Esophagus squamous epithelium (tissue), 5 donors: Measurements from ENCODE around the gene NPHP4. TPM values are rescaled to one million over a fixed set of nuclear protein-coding genes. Genes with fewer than 3 reads are reported as not detected.

Experiments used
- DNase-seq: peaks from one replicate; lab custom pipeline; 2025; lab: John Stamatoyannopoulos, UW
- H3K27ac ChIP-seq, 4 donors: fragments of 200-600 bp; sonication (generic); one replicate each; pipeline ENCODE4 v1.5.1; 2016 to 2019; ENCODE audit warnings: mild to moderate bottlenecking in 1 of 4
- H3K27me3 ChIP-seq, 4 donors: fragments of 200-600 bp; sonication (generic); 1 replicate in 3 of 4; 2 replicates in 1 of 4; pipeline versions ENCODE4 v1.5.1 to v1.6.0; 2017 to 2021; ENCODE audit warnings: antibody characterized with exemption in 1 of 4
- H3K36me3 ChIP-seq, 3 donors: fragments of 200-600 bp; sonication (generic); one replicate each; pipeline ENCODE4 v1.5.1; 2016 to 2019
- H3K4me1 ChIP-seq, 3 donors: fragments of 200-600 bp; sonication (generic); one replicate each; pipeline ENCODE4 v1.5.1; 2017 to 2019
- H3K4me3 ChIP-seq, 4 donors: fragments of 200-600 bp; sonication (generic); 1 replicate in 3 of 4; 2 replicates in 1 of 4; pipeline ENCODE4 v1.5.1; 2016 to 2019; ENCODE audit warnings: mild to moderate bottlenecking in 2 of 4, moderate library complexity in 1 of 4
- H3K9me3 ChIP-seq, 3 donors: fragments of 200-600 bp; sonication (generic); one replicate each; pipeline ENCODE4 v1.5.1; 2016 to 2019
- POLR2A ChIP-seq, 4 donors: fragments of 450-650 bp; IDR thresholded peaks; one replicate each; pipeline ENCODE4 v1.6.1; 2017; ENCODE audit warnings: antibody characterized with exemption in 4 of 4, mild to moderate bottlenecking in 4 of 4, moderate library complexity in 3 of 4
- WGBS, 2 donors: methylation state at CpG; one replicate each; pipeline ENCODE4 v1.1.5; 2018; 5-methylcytosine and 5-hydroxymethylcytosine counted together
- intact Hi-C: fragments of 100-400 bp; cut with DNase I; formaldehyde crosslinking; loops from one replicate; pipeline ENCODE4 v1.15.0; 2022
- total RNA-seq, 4 donors: library from RNA; depleted of rRNA; stranded (reverse); fragments of >200 nt; gene quantifications; one replicate each; pipeline ENCODE4 v1.1.0, GENCODE V29; 2016
- TF ChIP-seq, protein P1 (sequence below), 6 experiments: fragments of 450-650 bp in 4 of 6; fragments of 200-600 bp in 2 of 6; sonication (generic) in 2 of 6; IDR thresholded peaks; one replicate each; pipeline ENCODE4 v1.5.1; 2016 to 2019; ENCODE audit warnings: antibody characterized with exemption in 6 of 6, mild to moderate bottlenecking in 4 of 6, moderate library complexity in 4 of 6
- donor health status: DM: yes; HTN: yes; CAD: no.

Gene NPHP4
- total RNA-seq, 4 donors from 2014 or later, result 2.4 to 8.8 (median 5.3) TPM

DNA sequence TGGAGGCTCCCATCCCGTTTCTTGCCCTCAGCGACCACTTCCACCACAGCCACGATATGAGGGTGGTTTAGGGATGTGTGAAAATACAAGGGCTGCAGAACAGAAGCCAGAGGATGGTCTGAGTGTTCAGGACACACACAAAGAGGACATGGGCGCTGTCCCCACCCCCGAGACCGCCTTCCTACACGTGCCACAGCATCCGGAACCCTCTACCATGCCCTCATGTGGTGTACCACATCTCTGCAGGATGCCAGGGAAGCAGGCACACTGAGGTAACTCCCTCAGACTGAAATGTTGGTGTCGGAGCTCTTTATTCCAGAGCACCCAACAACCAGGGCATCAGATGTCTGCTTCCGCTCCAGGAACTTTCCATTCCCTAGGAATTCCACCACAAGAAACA, 23.1 kb downstream of the NPHP4 start:
- intact Hi-C loops, result no loop called here
- H3K27ac ChIP-seq, result no peak overlapping the region
- no peak for DNase-seq
- H3K4me1 ChIP-seq, result no peaks in the 10 kb centered on the region
- no peaks in the 10 kb centered on the region for H3K9me3 ChIP-seq
- 72 to 93% methylated on average over 8 of the region's 10 CpGs for WGBS, 2 donors
- H3K36me3 ChIP-seq, result peaks cover 0 to 44% (median 0%) of the 10 kb centered on the region in 3 donors
- TF ChIP-seq POLR2A (IDR thresholded peaks at IDR 0.05), result no peak
- TF ChIP-seq, protein P1, sequence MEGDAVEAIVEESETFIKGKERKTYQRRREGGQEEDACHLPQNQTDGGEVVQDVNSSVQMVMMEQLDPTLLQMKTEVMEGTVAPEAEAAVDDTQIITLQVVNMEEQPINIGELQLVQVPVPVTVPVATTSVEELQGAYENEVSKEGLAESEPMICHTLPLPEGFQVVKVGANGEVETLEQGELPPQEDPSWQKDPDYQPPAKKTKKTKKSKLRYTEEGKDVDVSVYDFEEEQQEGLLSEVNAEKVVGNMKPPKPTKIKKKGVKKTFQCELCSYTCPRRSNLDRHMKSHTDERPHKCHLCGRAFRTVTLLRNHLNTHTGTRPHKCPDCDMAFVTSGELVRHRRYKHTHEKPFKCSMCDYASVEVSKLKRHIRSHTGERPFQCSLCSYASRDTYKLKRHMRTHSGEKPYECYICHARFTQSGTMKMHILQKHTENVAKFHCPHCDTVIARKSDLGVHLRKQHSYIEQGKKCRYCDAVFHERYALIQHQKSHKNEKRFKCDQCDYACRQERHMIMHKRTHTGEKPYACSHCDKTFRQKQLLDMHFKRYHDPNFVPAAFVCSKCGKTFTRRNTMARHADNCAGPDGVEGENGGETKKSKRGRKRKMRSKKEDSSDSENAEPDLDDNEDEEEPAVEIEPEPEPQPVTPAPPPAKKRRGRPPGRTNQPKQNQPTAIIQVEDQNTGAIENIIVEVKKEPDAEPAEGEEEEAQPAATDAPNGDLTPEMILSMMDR (IDR thresholded peaks at IDR 0.05), result no peak
- H3K27me3 ChIP-seq, result no peaks in the 10 kb centered on the region
- no peak overlapping the region for H3K4me3 ChIP-seq

DNA sequence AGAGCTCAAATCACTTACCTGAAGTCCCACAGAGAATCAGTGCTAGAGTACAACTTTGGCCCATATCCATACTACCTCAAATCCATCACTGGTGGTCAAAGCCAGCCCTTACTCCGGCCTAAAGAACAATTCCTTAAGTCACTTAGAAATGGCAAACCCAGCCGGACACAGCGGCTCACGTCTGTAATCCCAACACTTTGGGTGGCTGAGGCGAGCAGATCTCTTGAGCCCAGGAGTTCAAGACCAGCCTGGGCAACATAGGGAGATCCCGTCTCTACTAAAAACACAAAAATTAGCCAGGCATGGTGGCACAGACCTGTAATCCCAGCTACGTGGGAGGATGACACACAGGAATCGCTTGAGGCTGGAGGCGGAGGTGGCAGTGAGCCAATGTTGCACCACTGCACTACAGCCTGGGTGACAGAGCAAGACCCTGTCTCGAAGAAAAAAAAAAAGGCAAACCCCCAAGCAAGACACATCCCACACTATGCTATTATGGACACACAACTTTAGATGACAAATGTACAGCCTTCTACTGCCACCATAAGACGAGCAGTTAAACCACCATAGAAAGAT, 24.0 kb downstream of the NPHP4 start:
- 79 to 81% methylated on average over 7 to 11 of the region's 11 CpGs for WGBS, 2 donors
- H3K36me3 ChIP-seq, result peaks cover 0 to 45% (median 0%) of the 10 kb centered on the region in 3 donors
- H3K27me3 ChIP-seq, result no peaks in the 10 kb centered on the region
- no peak for TF ChIP-seq POLR2A (IDR thresholded peaks at IDR 0.05)
- TF ChIP-seq, protein P1 (IDR thresholded peaks at IDR 0.05), result no peak
- H3K4me1 ChIP-seq, result no peaks in the 10 kb centered on the region
- no peak for DNase-seq
- intact Hi-C loops, result no loop called here
- no peaks in the 10 kb centered on the region for H3K9me3 ChIP-seq
- no peak overlapping the region for H3K4me3 ChIP-seq
- no peak overlapping the region for H3K27ac ChIP-seq

DNA sequence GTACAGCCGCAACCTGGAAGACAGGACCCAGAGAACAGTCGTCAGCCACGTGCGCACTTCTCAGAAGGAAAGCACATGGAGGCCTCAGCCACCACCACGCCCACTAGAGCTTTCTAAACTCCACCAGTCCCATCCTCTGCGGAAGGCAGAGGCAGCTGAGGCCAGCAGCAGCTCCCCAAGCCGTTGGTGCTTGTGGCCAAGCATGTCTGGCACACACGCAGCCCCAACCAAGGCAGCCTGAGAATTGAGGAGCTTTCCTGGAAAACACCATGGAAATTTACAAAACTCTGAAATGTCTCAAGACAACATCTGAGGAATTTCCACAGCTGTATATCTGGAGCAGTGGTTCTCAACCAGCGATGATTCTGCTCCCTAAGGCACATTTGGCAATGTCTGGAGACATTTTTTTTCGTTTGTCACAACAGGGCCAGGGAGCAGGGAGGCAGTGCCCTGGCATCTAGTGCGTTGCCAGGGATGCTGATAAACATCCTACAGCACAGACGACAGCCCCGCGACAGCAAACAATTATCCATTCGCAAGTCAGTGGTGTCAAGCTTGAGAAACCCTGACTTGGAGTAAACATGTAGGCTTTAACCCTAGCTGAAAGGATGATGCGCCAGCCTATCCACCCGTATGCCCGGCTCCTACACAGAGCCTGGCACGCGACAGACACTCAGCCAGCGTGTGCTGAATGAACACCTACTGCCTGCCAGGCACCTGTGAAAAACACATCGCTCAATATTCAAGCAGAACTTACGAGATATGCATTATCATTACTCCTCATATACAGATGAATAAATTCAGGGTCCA, 24.7 kb downstream of the NPHP4 start:
- 88 to 94% methylated on average over 19 to 22 of the region's 23 CpGs for WGBS, 2 donors
- Histone ChIP-seq H3K9me3 (no peaks in the 10 kb centered on the region), H3K27me3 (no peaks in the 10 kb centered on the region), H3K27ac (peak overlapping the region in 1 of 4 donors; percentile 5), H3K36me3 (peaks cover 0 to 52% (median 0%) of the 10 kb centered on the region in 3 donors), H3K4me1 (no peaks in the 10 kb centered on the region), H3K4me3 (no peak overlapping the region)
- intact Hi-C loops, result no loop called here
- no peak for DNase-seq
- TF ChIP-seq, protein P1 (IDR thresholded peaks at IDR 0.05), result no peak
- TF ChIP-seq POLR2A (IDR thresholded peaks at IDR 0.05), result no peak

DNA sequence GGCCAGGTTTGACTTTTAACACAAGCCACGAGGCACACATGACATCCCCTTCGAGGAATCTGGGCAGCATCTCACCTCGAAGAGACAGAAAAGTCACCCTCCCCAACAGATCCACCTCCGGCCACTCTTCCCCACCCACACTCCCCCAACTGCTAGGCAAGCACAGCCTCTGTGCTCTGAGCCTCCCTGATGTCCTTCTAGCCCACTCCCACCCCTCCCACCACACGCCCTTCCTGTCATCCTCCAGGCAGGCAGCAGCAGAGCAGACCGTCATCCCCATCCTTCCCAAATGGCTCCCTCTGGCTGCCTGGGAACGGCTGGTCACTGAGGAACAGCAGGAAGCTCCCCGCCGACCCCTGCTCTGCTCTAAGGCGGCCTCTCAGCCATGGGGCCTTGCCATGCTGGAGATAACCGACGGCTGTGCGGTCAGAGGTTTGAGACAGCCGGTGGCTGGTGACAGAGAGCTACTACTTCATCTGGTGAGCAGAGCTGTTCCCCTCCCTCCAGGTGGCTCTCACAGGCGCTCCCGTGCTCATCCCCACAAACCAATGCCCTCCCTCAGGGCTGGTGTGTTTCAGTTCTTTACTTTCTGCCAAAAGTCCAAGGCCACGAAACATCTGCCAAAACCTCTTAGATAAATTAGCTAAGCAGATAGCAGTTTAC, 25.6 kb downstream of the NPHP4 start:
- no peak for DNase-seq
- TF ChIP-seq, protein P1 (IDR thresholded peaks at IDR 0.05), result no peak
- no peak for TF ChIP-seq POLR2A (IDR thresholded peaks at IDR 0.05)
- intact Hi-C loops, result no loop called here
- peaks cover 0 to 60% (median 0%) of the 10 kb centered on the region in 3 donors for H3K36me3 ChIP-seq
- WGBS, 2 donors, result 82 to 91% methylated on average over 4 to 6 of the region's 17 CpGs
- no peak overlapping the region for H3K4me3 ChIP-seq
- H3K27ac ChIP-seq, result peak overlapping the region in 1 of 4 donors; percentile 5
- no peaks in the 10 kb centered on the region for H3K9me3 ChIP-seq
- no peaks in the 10 kb centered on the region for H3K27me3 ChIP-seq
- H3K4me1 ChIP-seq, result no peaks in the 10 kb centered on the region
